GM23338 (cell line): ENCODE measurements around the gene ZNF594.
"Not testable (repeated sequence)": the region's sequence is repeated elsewhere in the genome, so short reads cannot be mapped to it uniquely, and the experiment has no call there.

Experiments
- CREB1 ChIP-seq: fragments of 250-450 bp; sonication (Bioruptor Pico); IDR thresholded peaks from 2 replicates; pipeline ENCODE4 v1.5.0; 2020; ENCODE audit warnings: low read depth, mild to moderate bottlenecking, moderate library complexity
- CTCF ChIP-seq, 2 experiments: fragments of 200-600 bp in 1 of 2; sonication (generic) in 1 of 2; conservative IDR thresholded peaks; 2 replicates each; pipeline versions ENCODE4 v1.5.1 to v1.6.1; 2016 to 2017; ENCODE audit warnings: antibody characterized with exemption in 2 of 2, low read depth in 2 of 2, mild to moderate bottlenecking in 2 of 2, moderate library complexity in 1 of 2
- ETS1 ChIP-seq: IDR thresholded peaks from 2 replicates; pipeline ENCODE4 v1.6.1; 2016; ENCODE audit warnings: antibody characterized with exemption
- EZH2 ChIP-seq: fragments of 200-600 bp; sonication (generic); IDR thresholded peaks from one replicate; pipeline ENCODE4 v1.8.0; 2017; ENCODE audit warnings: antibody characterized with exemption, mild to moderate bottlenecking, low read depth; ENCODE audit not compliant: unreplicated experiment
- EZH2phosphoT487 ChIP-seq: fragments of 200-600 bp; sonication (generic); IDR thresholded peaks from one replicate; pipeline ENCODE4 v1.8.1; 2018; ENCODE audit warnings: antibody characterized with exemption; ENCODE audit not compliant: unreplicated experiment
- JUNB ChIP-seq: IDR thresholded peaks from one replicate; pipeline ENCODE4 v1.6.1; 2016; ENCODE audit warnings: antibody characterized with exemption; ENCODE audit not compliant: unreplicated experiment
- NANOG ChIP-seq: IDR thresholded peaks from 2 replicates; pipeline ENCODE4 v1.6.1; 2016; ENCODE audit warnings: antibody characterized with exemption, borderline replicate concordance
- POLR2AphosphoS5 ChIP-seq: IDR thresholded peaks from 2 replicates; pipeline ENCODE4 v1.6.1; 2016; ENCODE audit warnings: antibody characterized with exemption, low read depth
- STAT1 ChIP-seq: IDR thresholded peaks from one replicate; pipeline ENCODE4 v1.6.1; 2016; ENCODE audit warnings: antibody characterized with exemption; ENCODE audit not compliant: unreplicated experiment

GRCh38 chr17:5130261-5130660 lies 61.4 kb downstream of the ZNF594 start:
- not testable (repeated sequence) for TF ChIP-seq CTCF (conservative IDR thresholded peaks at IDR 0.05; ENCODE audit: low read depth in 2 of 2); EZH2; EZH2phosphoT487; POLR2AphosphoS5; JUNB; NANOG; CREB1 (CRISPR knock-in tag); STAT1; ETS1
